DOHH2 (cell line): ENCODE data around the gene CAMKMT.

Source experiments
- H3F3A ChIP-seq: fragments of 200-600 bp; sonication (generic), shearing (Covaris generic); 2 replicates; pipeline ENCODE4 v1.6.0; 2016; ENCODE audit warnings: antibody characterized with exemption, mild to moderate bottlenecking; ENCODE audit not compliant: control insufficient read depth, insufficient read depth
- H3K27ac ChIP-seq: fragments of 200-600 bp; sonication (generic); 2 replicates; pipeline ENCODE4 v1.5.1; 2014; ENCODE audit warnings: low read depth, mild to moderate bottlenecking, low read length, moderate library complexity
- H3K27me3 ChIP-seq: fragments of 200-600 bp; sonication (generic); 2 replicates; pipeline ENCODE4 v1.6.1; 2014; ENCODE audit warnings: mild to moderate bottlenecking, low read length, mixed read lengths; ENCODE audit not compliant: control insufficient read depth
- H3K36me3 ChIP-seq: fragments of 200-600 bp; sonication (generic); 2 replicates; pipeline ENCODE4 v1.6.1; 2014; ENCODE audit warnings: mild to moderate bottlenecking, low read length, moderate library complexity, mixed read lengths; ENCODE audit not compliant: control insufficient read depth
- H3K4me1 ChIP-seq: fragments of 200-600 bp; sonication (generic); 2 replicates; pipeline ENCODE4 v1.6.1; 2014; ENCODE audit warnings: mild to moderate bottlenecking, low read length, mixed read lengths; ENCODE audit not compliant: control insufficient read depth
- H3K4me2 ChIP-seq: fragments of 200-600 bp; sonication (generic); 2 replicates; pipeline ENCODE4 v1.6.0; 2014; ENCODE audit warnings: mild to moderate bottlenecking, low read length, moderate library complexity
- H3K4me3 ChIP-seq: fragments of 200-600 bp; sonication (generic); 2 replicates; pipeline ENCODE4 v1.5.1; 2014; ENCODE audit warnings: mild to moderate bottlenecking, low read length, mixed read lengths
- H3K79me2 ChIP-seq: fragments of 200-600 bp; sonication (generic); 2 replicates; pipeline ENCODE4 v1.6.1; 2014; ENCODE audit warnings: mild to moderate bottlenecking, low read length, mixed read lengths; ENCODE audit not compliant: control insufficient read depth
- H3K9me2 ChIP-seq: fragments of 200-600 bp; sonication (generic); replicated peaks from 2 replicates; pipeline ENCODE4 v1.6.1; 2014; ENCODE audit warnings: mild to moderate bottlenecking, low read length, mixed read lengths; ENCODE audit not compliant: control insufficient read depth
- H3K9me3 ChIP-seq: fragments of 200-600 bp; sonication (generic); 2 replicates; pipeline ENCODE4 v1.6.1; 2014; ENCODE audit warnings: antibody characterized with exemption, low read length, mixed read lengths; ENCODE audit not compliant: control insufficient read depth, insufficient read depth
- H4K20me1 ChIP-seq: fragments of 200-600 bp; sonication (generic); 2 replicates; pipeline ENCODE4 v1.6.0; 2014; ENCODE audit warnings: low read depth, mild to moderate bottlenecking, antibody characterized with exemption, low read length, moderate library complexity; ENCODE audit not compliant: control insufficient read depth, insufficient read depth
- EZH2phosphoT487 ChIP-seq: fragments of 200-600 bp; sonication (generic); IDR thresholded peaks from 2 replicates; pipeline ENCODE4 v1.6.1; 2017; ENCODE audit warnings: borderline replicate concordance, mild to moderate bottlenecking, antibody characterized with exemption, low read length, moderate library complexity, mixed read lengths
- TF ChIP-seq, protein P1 (sequence below): fragments of 200-600 bp; sonication (generic); IDR thresholded peaks from one replicate; pipeline ENCODE4 v1.5.1; 2014; ENCODE audit warnings: antibody characterized with exemption, mild to moderate bottlenecking, low read depth, low read length; ENCODE audit not compliant: poor library complexity, severe bottlenecking

CAMKMT gene

DNA sequence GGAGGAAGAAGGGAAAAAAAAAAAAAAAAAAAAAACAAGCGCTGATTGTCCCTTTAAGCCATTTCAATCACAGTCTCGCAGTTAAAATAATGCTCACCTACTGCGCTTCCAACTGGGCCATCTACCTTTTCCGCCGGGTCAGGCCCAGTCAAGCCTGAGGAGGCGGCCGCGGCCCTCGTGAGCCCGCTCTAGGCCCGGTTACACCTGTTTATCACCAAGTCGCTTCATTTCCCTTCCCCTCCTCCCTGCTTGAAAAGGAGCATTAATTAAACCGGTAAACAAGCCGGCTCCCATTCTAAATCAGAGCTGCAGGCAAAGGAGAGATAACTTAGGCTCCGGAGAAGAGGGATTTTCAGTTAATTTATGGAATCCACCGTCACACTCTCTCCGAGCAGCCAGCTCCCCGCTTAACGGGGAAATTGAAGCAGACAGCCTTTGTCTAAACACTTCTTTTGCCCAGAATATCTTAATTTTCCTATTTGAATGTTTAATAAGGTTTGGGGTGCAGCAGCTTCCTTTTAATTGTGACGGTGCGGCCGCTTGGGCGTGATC lies 439.6 kb downstream of the CAMKMT start:
- no peak overlapping the region for H3K4me2 ChIP-seq
- no peaks in the 10 kb centered on the region for H3K9me3 ChIP-seq
- H3F3A ChIP-seq, result no peaks in the 10 kb centered on the region
- peaks cover 23% of the 10 kb centered on the region for H3K27me3 ChIP-seq
- H3K4me3 ChIP-seq, result no peak overlapping the region
- H4K20me1 ChIP-seq, result no peaks in the 10 kb centered on the region
- H3K4me1 ChIP-seq, result no peaks in the 10 kb centered on the region
- TF ChIP-seq, protein P1, sequence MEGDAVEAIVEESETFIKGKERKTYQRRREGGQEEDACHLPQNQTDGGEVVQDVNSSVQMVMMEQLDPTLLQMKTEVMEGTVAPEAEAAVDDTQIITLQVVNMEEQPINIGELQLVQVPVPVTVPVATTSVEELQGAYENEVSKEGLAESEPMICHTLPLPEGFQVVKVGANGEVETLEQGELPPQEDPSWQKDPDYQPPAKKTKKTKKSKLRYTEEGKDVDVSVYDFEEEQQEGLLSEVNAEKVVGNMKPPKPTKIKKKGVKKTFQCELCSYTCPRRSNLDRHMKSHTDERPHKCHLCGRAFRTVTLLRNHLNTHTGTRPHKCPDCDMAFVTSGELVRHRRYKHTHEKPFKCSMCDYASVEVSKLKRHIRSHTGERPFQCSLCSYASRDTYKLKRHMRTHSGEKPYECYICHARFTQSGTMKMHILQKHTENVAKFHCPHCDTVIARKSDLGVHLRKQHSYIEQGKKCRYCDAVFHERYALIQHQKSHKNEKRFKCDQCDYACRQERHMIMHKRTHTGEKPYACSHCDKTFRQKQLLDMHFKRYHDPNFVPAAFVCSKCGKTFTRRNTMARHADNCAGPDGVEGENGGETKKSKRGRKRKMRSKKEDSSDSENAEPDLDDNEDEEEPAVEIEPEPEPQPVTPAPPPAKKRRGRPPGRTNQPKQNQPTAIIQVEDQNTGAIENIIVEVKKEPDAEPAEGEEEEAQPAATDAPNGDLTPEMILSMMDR, result no peak
- no peak for TF ChIP-seq EZH2phosphoT487
- H3K79me2 ChIP-seq, result no peaks in the 10 kb centered on the region
- H3K27ac ChIP-seq, result no peak overlapping the region
- H3K36me3 ChIP-seq, result no peaks in the 10 kb centered on the region
- no peaks in the 10 kb centered on the region for H3K9me2 ChIP-seq

GRCh38 chr2:44801841-44802776 lies 440.4 kb downstream of the CAMKMT start:
- Histone ChIP-seq H3K9me3 (no peaks in the 10 kb centered on the region), H3K27ac (no peak overlapping the region), H3K36me3 (no peaks in the 10 kb centered on the region), H4K20me1 (no peaks in the 10 kb centered on the region), H3K9me2 (no peaks in the 10 kb centered on the region), H3F3A (no peaks in the 10 kb centered on the region), H3K27me3 (peaks cover 30% of the 10 kb centered on the region), H3K79me2 (no peaks in the 10 kb centered on the region), H3K4me3 (no peak overlapping the region), H3K4me1 (no peaks in the 10 kb centered on the region), H3K4me2 (no peak overlapping the region)
- TF ChIP-seq, protein P1, result no peak
- TF ChIP-seq EZH2phosphoT487, result no peak

GRCh38 chr2:44802777-44803424 lies 441.2 kb downstream of the CAMKMT start:
- Histone ChIP-seq H3K27me3 (peaks cover 36% of the 10 kb centered on the region), H3K4me3 (no peak overlapping the region), H3K4me1 (no peaks in the 10 kb centered on the region)

More at GRCh38 chr2:44802777-44803424, 441.2 kb downstream of the CAMKMT start:
- H3K9me2 ChIP-seq, result no peaks in the 10 kb centered on the region
- no peak overlapping the region for H3K4me2 ChIP-seq
- H3K79me2 ChIP-seq, result no peaks in the 10 kb centered on the region
- H3F3A ChIP-seq, result no peaks in the 10 kb centered on the region
- TF ChIP-seq, protein P1, result no peak
- no peak for TF ChIP-seq EZH2phosphoT487
- no peak overlapping the region for H3K27ac ChIP-seq
- no peaks in the 10 kb centered on the region for H4K20me1 ChIP-seq
- H3K36me3 ChIP-seq, result no peaks in the 10 kb centered on the region
- no peaks in the 10 kb centered on the region for H3K9me3 ChIP-seq
